DMS 273 (cell line): Measurements from ENCODE around the gene ABCE1.
A peak's percentile ranks its signal among the peaks of the same experiment; 100 is the strongest.

Experiments
- DNase-seq: peaks from one replicate; lab custom pipeline; 2025; ENCODE audit not compliant: unreplicated experiment; lab: John Stamatoyannopoulos, UW

Gene ABCE1

GRCh38 chr4:145176641-145177432, 78.7 kb downstream of the ABCE1 start:
- DNase-seq: peak; percentile 17

GRCh38 chr4:145177511-145177905, 79.4 kb downstream of the ABCE1 start:
- peak; percentile 3 for DNase-seq

- DNase-seq: peak; percentile 19
Observed at GRCh38 chr4:145177906-145178538, 79.9 kb downstream of the ABCE1 start.

- peak; percentile 34 for DNase-seq
Observed at GRCh38 chr4:145178740-145179280, 80.7 kb downstream of the ABCE1 start.
